ENCODE measurements around the gene SPINDOC. TPM values are rescaled to one million over a fixed set of nuclear protein-coding genes. Genes with fewer than 3 reads are reported as not detected.

Gene SPINDOC
- total RNA-seq, 1 experiment from 2014 or later = 121 TPM

- no peak overlapping the region for H2BK5ac ChIP-seq (ENCODE audit: insufficient read length, low read length)
- no peaks in the 10 kb centered on the region for H3K9me3 ChIP-seq (ENCODE audit: control insufficient read depth, low read depth, low read length)
- no peaks in the 10 kb centered on the region; the same call in 1 of the 2 replicates for H3K27me3 Mint-ChIP-seq (ENCODE audit: low read depth)
- no peaks in the 10 kb centered on the region for H3K79me2 ChIP-seq (ENCODE audit: insufficient read depth, low read length)
- peak overlapping the region in 1 of 2 experiments; percentile 3; a peak in 1 of 5 replicates for H3K4me3 Mint-ChIP-seq
- H3K27ac Mint-ChIP-seq = peak overlapping the region in 2 of 3 experiments; percentile 8 to 24; a peak in 1 of 7 replicates
- H3K23me2 ChIP-seq (ENCODE audit: insufficient read length, low read depth, low read length, poor library complexity, severe bottlenecking) = no peaks in the 10 kb centered on the region
- no peak overlapping the region for H2BK15ac ChIP-seq (ENCODE audit: low read depth, low read length)
- no CpG with 5 or more reads among the region's 7 CpGs for WGBS (ENCODE audit: extremely low coverage, insufficient read length, low lambda C conversion rate)
- no peaks in the 10 kb centered on the region for H3K9me3 Mint-ChIP-seq
- H3K23ac ChIP-seq (ENCODE audit: insufficient read length, low read depth, low read length) = no peak overlapping the region
- H3K9ac ChIP-seq (ENCODE audit: extremely low read depth, insufficient read length, low read length) = no peak overlapping the region
- no peak overlapping the region for H2BK12ac ChIP-seq (ENCODE audit: insufficient read length, low read depth, low read length)
- H3K4me2 ChIP-seq (ENCODE audit: insufficient read depth, insufficient read length, low read length) = no peak overlapping the region
- H3K4me1 Mint-ChIP-seq = peaks cover 17 to 37% of the 10 kb centered on the region in 2 experiments
- H4K20me1 ChIP-seq (ENCODE audit: control insufficient read depth, insufficient read depth, insufficient read length) = no peaks in the 10 kb centered on the region
- peak; percentile 54 for DNase-seq
- peaks cover 0 to 15% (median 11%) of the 10 kb centered on the region in 3 experiments; a peak in 5 of 7 replicates for H3K36me3 Mint-ChIP-seq (ENCODE audit: insufficient read depth in 1 of 3, low read depth in 3 of 3)
- no peak overlapping the region; the same call in 1 of the 2 replicates for H3K14ac ChIP-seq (ENCODE audit: insufficient read depth, low read length)
- H2BK20ac ChIP-seq (ENCODE audit: low read depth, low read length, poor library complexity, severe bottlenecking) = no peak overlapping the region
- no peak overlapping the region for H4K5ac ChIP-seq (ENCODE audit: insufficient read length, low read depth, low read length)
- H3K4ac ChIP-seq (ENCODE audit: low read depth, low read length) = no peak overlapping the region
- H3K56ac ChIP-seq (ENCODE audit: insufficient read length, low read depth, low read length) = no peak overlapping the region
- no peak overlapping the region for H3T11ph ChIP-seq (ENCODE audit: low read length)
- no peak for TF ChIP-seq CTCF (conservative IDR thresholded peaks at IDR 0.05)
- no peak overlapping the region for H2AK5ac ChIP-seq (ENCODE audit: insufficient read length, low read length)
- H3K79me1 ChIP-seq (ENCODE audit: insufficient read depth, low read depth, low read length, poor library complexity, severe bottlenecking) = no peaks in the 10 kb centered on the region
- no peak overlapping the region for H4K91ac ChIP-seq (ENCODE audit: insufficient read length, low read depth, low read length)
- H3K18ac ChIP-seq (ENCODE audit: insufficient read length, low read depth, low read length) = no peak overlapping the region
- H3K27ac ChIP-seq (ENCODE audit: insufficient read length, low read depth, low read length) = no peak overlapping the region
- H3K4me1 ChIP-seq (ENCODE audit: insufficient read depth, low read length) = peaks cover 3% of the 10 kb centered on the region; the same call in 1 of the 2 replicates
- H4K8ac ChIP-seq (replicated peaks; ENCODE audit: insufficient read length, low read depth, low read length) = no peak overlapping the region
- no peaks in the 10 kb centered on the region for H3K27me3 ChIP-seq (ENCODE audit: insufficient read depth, low read length)
- H2AFZ ChIP-seq (ENCODE audit: low read length) = no peak overlapping the region
- H2BK120ac ChIP-seq (ENCODE audit: low read depth, low read length, poor library complexity, severe bottlenecking) = no peak overlapping the region
Observed at GRCh38 chr11:63831326-63831725, 18.1 kb downstream of the SPINDOC start.

All from H9 (cell line).